HFFc6 (cell line): Measurements from ENCODE around the gene ZNF268. TPM values are rescaled to one million over a fixed set of nuclear protein-coding genes. Genes with fewer than 3 reads are reported as not detected.

Source experiments
- DNase-seq: peaks from one replicate; pipeline ENCODE4 v3.0.0-alpha.2; 2018
- H3K27ac Mint-ChIP-seq: 2 replicates; pipeline ENCODE4 v1.8.0; 2020; ENCODE audit warnings: mild to moderate bottlenecking, mixed read lengths
- H3K27me3 Mint-ChIP-seq: 2 replicates; pipeline ENCODE4 v1.8.0; 2021; ENCODE audit warnings: mild to moderate bottlenecking, moderate library complexity, mixed read lengths; ENCODE audit not compliant: insufficient read depth
- H3K36me3 Mint-ChIP-seq: 2 replicates; pipeline ENCODE4 v1.8.0; 2021; ENCODE audit warnings: low read depth, mixed read lengths
- H3K4me1 Mint-ChIP-seq: 2 replicates; pipeline ENCODE4 v1.8.0; 2020; ENCODE audit warnings: low read depth, mixed read lengths
- H3K4me3 Mint-ChIP-seq: 2 replicates; pipeline ENCODE4 v1.8.0; 2020; ENCODE audit warnings: mild to moderate bottlenecking, moderate library complexity, mixed read lengths
- H3K9me3 Mint-ChIP-seq: 2 replicates; pipeline ENCODE4 v1.8.0; 2020; ENCODE audit warnings: mild to moderate bottlenecking, mixed read lengths
- long read RNA-seq: library from polyadenylated mRNA; unstranded; transcript quantifications from one replicate; pipeline ENCODE4 v2.0.0, GENCODE V29; 2019
- total RNA-seq, 6 experiments: library from RNA; stranded (reverse); fragmentation: NEBNext Ultra II Directional; extraction: Animal tissue kit (Norgen Biotek cat#: 25700); gene quantifications; 2 replicates in 1 of 6; 3 replicates in 5 of 6; pipeline ENCODE4 v1.2.3, GENCODE V29; 2021
- TF ChIP-seq, protein P1 (sequence below): fragments of 200-600 bp; sonication (generic); IDR thresholded peaks from 2 replicates; pipeline ENCODE4 v1.5.0; 2021; ENCODE audit warnings: antibody characterized with exemption, mild to moderate bottlenecking

Gene ZNF268
- 10 to 100 TPM; 13.5 to 15.7 (median 14.0) TPM for total RNA-seq
- long read RNA-seq, full-length matches to known transcripts = 6 of 9 reads
- long read RNA-seq, partial matches to known transcripts = 0 of 9 reads
- long read RNA-seq, other reads (novel, unspliced or antisense) = 3 of 9 reads

DNA sequence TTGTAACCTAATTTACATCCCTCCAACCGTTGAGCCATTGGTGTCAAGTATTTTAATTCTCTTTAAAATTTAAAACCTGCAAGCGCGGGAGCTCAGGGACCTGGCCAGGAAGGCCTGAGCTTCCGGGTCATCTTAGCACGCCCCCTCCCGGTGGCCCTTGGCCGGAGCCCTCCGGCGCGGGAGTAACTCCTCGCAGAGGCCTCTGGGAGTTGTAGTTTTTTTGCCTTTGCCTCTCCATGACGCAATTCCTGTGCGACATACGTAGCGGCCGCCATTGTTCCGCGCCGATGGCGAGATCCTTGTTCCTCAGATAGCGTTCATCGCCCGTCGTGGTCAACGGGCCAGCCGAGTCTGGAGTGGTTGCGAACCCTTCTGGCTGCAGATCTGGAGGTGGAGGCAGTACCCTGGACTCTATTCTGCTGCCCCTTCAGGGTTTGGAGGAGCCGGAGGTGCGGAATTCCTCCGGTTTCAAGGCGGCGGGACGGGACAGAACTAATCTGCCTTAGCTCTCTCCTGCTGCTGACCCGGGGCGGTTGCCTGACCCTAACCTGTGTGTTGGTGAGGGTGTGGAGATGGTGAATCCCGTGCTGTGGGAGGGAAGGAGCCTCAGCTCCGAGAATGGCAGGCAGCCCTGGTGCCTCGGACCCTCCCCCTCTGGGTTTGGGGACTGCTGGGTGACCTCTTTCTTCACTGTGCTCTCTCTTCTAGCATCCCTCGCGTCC is at the start of gene ZNF268:
Gene ZNF268, plus strand, starts transcription at position 258 of the 722 bp plus-strand sequence. CDS start 503 bp downstream, outside the sequence.
- peaks cover 9% of the 10 kb centered on the region for H3K4me1 Mint-ChIP-seq
- H3K27ac Mint-ChIP-seq = peak within 1 kb of the TSS; percentile 87
- H3K9me3 Mint-ChIP-seq = peaks cover 84% of the 10 kb centered on the region
- H3K36me3 Mint-ChIP-seq = peaks cover 72% of the 10 kb centered on the region
- H3K4me3 Mint-ChIP-seq = peak within 1 kb of the TSS; percentile 97
- TF ChIP-seq, protein P1, sequence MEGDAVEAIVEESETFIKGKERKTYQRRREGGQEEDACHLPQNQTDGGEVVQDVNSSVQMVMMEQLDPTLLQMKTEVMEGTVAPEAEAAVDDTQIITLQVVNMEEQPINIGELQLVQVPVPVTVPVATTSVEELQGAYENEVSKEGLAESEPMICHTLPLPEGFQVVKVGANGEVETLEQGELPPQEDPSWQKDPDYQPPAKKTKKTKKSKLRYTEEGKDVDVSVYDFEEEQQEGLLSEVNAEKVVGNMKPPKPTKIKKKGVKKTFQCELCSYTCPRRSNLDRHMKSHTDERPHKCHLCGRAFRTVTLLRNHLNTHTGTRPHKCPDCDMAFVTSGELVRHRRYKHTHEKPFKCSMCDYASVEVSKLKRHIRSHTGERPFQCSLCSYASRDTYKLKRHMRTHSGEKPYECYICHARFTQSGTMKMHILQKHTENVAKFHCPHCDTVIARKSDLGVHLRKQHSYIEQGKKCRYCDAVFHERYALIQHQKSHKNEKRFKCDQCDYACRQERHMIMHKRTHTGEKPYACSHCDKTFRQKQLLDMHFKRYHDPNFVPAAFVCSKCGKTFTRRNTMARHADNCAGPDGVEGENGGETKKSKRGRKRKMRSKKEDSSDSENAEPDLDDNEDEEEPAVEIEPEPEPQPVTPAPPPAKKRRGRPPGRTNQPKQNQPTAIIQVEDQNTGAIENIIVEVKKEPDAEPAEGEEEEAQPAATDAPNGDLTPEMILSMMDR = peak; percentile 91
- peak; percentile 85 for DNase-seq
- peaks cover 2% of the 10 kb centered on the region for H3K27me3 Mint-ChIP-seq

DNA sequence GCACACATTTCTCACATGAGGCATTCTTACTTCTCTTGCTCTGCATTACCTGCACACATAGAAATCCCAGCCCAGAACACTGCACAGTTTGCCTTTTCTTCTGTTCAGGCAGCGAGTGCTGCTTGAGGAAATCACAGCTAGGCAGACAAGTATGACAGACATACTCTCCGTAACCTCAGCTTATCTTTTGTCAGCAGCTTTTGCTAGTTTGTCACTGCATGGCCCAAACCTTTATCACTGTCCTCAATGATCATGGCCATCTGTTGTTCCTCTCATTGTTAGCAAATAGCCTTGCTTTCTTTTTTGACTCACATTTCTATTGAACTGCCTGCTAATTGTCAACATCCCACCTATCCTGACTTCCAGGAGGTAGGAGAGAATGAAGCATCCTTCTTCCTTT is 45.5 kb upstream of the ZNF268 start:
- peaks cover 82% of the 10 kb centered on the region for H3K36me3 Mint-ChIP-seq
- no peak for DNase-seq
- no peaks in the 10 kb centered on the region for H3K27me3 Mint-ChIP-seq
- H3K27ac Mint-ChIP-seq = no peak overlapping the region
- H3K4me1 Mint-ChIP-seq = peaks cover 11% of the 10 kb centered on the region
- no peak overlapping the region for H3K4me3 Mint-ChIP-seq
- H3K9me3 Mint-ChIP-seq = peaks cover 84% of the 10 kb centered on the region
- TF ChIP-seq, protein P1 = no peak

DNA sequence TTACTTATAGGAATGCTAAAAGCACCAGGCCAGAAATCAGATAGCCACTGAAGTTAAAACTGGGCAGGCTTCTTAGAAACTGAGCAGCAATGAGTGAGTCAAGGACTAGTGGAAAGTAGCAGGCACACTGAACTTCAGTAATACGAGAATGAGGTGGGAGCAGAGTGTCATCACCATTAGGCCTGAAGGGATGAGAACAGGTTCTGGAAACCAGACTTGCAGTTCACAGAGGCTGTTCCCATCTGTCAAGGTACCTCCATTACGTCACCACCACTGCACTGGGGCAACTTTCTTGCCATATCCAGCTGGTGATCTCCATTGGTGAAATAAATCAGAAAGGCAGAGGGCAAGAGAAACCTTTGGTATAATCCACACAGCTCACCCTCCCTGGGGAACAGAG is 35.3 kb upstream of the ZNF268 start:
- no peaks in the 10 kb centered on the region for H3K4me1 Mint-ChIP-seq
- H3K27ac Mint-ChIP-seq = no peak overlapping the region
- H3K9me3 Mint-ChIP-seq = peaks cover 76% of the 10 kb centered on the region
- TF ChIP-seq, protein P1 = no peak
- DNase-seq = no peak
- H3K4me3 Mint-ChIP-seq = no peak overlapping the region
- no peaks in the 10 kb centered on the region for H3K27me3 Mint-ChIP-seq
- H3K36me3 Mint-ChIP-seq = peaks cover 81% of the 10 kb centered on the region

DNA sequence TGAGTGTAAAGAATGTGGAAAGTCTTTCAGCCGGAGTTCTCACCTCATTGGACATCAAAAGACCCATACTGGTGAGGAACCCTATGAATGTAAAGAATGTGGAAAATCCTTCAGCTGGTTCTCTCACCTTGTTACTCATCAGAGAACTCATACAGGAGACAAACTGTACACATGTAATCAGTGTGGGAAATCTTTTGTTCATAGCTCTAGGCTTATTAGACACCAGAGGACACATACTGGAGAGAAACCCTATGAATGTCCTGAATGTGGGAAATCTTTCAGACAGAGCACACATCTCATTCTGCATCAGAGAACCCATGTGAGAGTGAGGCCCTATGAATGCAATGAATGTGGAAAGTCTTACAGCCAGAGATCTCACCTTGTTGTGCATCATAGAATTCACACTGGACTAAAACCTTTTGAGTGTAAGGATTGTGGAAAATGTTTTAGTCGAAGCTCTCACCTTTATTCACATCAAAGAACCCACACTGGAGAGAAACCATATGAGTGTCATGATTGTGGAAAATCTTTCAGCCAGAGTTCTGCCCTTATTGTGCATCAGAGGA is 25.1 kb upstream of the ZNF268 start:
- Mint-ChIP-seq H3K4me1 (no peaks in the 10 kb centered on the region), H3K9me3 (peaks cover 95% of the 10 kb centered on the region), H3K36me3 (peaks cover 92% of the 10 kb centered on the region), H3K27ac (no peak overlapping the region), H3K27me3 (no peaks in the 10 kb centered on the region; the same call in 1 of the 2 replicates), H3K4me3 (no peak overlapping the region)
- no peak for DNase-seq
- TF ChIP-seq, protein P1 = no peak

DNA sequence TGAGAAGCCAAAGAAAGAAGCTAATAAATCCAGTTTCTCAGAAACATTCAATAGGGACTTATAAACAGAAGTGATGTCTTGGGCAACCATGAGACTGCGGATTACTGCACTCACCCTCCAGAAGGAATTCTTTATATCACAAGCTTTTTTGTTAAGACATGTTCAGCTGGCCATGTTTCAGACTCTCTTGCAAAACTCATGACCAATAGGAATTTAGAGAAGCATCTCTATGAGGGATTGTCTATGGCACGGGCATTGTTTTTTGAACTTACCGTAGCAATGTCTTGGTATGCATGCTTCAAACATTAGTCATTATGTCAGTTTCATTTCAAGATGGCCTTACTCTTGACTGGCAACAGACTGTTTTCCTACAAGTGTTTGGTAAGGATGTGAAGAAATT is 15.5 kb upstream of the ZNF268 start:
- Mint-ChIP-seq H3K9me3 (peaks cover 85% of the 10 kb centered on the region), H3K4me1 (no peaks in the 10 kb centered on the region), H3K36me3 (peaks cover 13% of the 10 kb centered on the region; the same call in 1 of the 2 replicates), H3K27me3 (no peaks in the 10 kb centered on the region), H3K27ac (no peak overlapping the region), H3K4me3 (no peak overlapping the region)
- TF ChIP-seq, protein P1 = no peak
- DNase-seq = no peak
